DND-41 (cell line): ENCODE data around the gene ZMYND15.

Experiments
- ATAC-seq: fragments of 200-7000 bp; cut with Tn5 transposase; 3 replicates; pipeline ENCODE4 v1.9.1; 2021; ENCODE audit warnings: low read depth; ENCODE audit not compliant: insufficient read depth
- DNase-seq: peaks from one replicate; pipeline ENCODE4 v3.0.0-alpha.2; 2020
- H2AFZ ChIP-seq: 2 replicates; pipeline ENCODE4 v1.6.0; 2012; ENCODE audit warnings: low read depth, low read length
- H3K27ac ChIP-seq: 2 replicates; pipeline ENCODE4 v1.5.1; 2012; ENCODE audit warnings: low read length, inconsistent platforms
- H3K27me3 ChIP-seq: fragments of 200-600 bp; sonication (generic); 2 replicates; pipeline ENCODE4 v1.6.0; 2012; ENCODE audit warnings: low read length, mild to moderate bottlenecking, inconsistent platforms; ENCODE audit not compliant: insufficient read depth, poor library complexity
- H3K36me3 ChIP-seq: 2 replicates; pipeline ENCODE4 v1.5.1; 2012; ENCODE audit warnings: low read length, inconsistent platforms; ENCODE audit not compliant: insufficient read depth
- H3K4me1 ChIP-seq: 2 replicates; pipeline ENCODE4 v1.5.1; 2012; ENCODE audit warnings: mild to moderate bottlenecking, low read length; ENCODE audit not compliant: insufficient read depth
- H3K4me2 ChIP-seq: 2 replicates; pipeline ENCODE4 v1.6.0; 2012; ENCODE audit warnings: mild to moderate bottlenecking, moderate library complexity, low read length, inconsistent platforms; ENCODE audit not compliant: insufficient read depth
- H3K4me3 ChIP-seq, 2 experiments: fragments of 200-600 bp in 1 of 2; shearing (Covaris generic) in 1 of 2; 2 replicates each; pipeline ENCODE4 v1.5.1; 2012 to 2016; ENCODE audit warnings: inconsistent platforms in 2 of 2, low read length in 2 of 2, mild to moderate bottlenecking in 2 of 2, low read depth in 1 of 2, moderate library complexity in 1 of 2
- H3K79me2 ChIP-seq: 2 replicates; pipeline ENCODE4 v1.6.0; 2012; ENCODE audit warnings: low read length, inconsistent platforms; ENCODE audit not compliant: insufficient read depth
- H3K9ac ChIP-seq: 2 replicates; pipeline ENCODE4 v1.6.0; 2012; ENCODE audit warnings: low read depth, mild to moderate bottlenecking, inconsistent platforms, low read length, moderate library complexity
- H3K9me3 ChIP-seq: 2 replicates; pipeline ENCODE4 v1.5.1; 2012; ENCODE audit warnings: low read length, moderate library complexity, mild to moderate bottlenecking, inconsistent platforms; ENCODE audit not compliant: insufficient read depth, severe bottlenecking
- H4K20me1 ChIP-seq: 2 replicates; pipeline ENCODE4 v1.6.0; 2012; ENCODE audit warnings: low read length; ENCODE audit not compliant: insufficient read depth
- EZH2 ChIP-seq: IDR thresholded peaks from 3 replicates; pipeline ENCODE4 v1.6.1; 2012; ENCODE audit warnings: borderline replicate concordance, low read depth, mild to moderate bottlenecking, moderate library complexity, low read length, inconsistent platforms; ENCODE audit not compliant: severe bottlenecking
- TF ChIP-seq, protein P1 (sequence below): IDR thresholded peaks from 2 replicates; pipeline ENCODE4 v1.5.1; 2012; ENCODE audit warnings: borderline replicate concordance, low read length, moderate library complexity, mild to moderate bottlenecking; ENCODE audit not compliant: poor library complexity, severe bottlenecking; ENCODE audit errors: extremely low read depth

Gene ZMYND15

DNA sequence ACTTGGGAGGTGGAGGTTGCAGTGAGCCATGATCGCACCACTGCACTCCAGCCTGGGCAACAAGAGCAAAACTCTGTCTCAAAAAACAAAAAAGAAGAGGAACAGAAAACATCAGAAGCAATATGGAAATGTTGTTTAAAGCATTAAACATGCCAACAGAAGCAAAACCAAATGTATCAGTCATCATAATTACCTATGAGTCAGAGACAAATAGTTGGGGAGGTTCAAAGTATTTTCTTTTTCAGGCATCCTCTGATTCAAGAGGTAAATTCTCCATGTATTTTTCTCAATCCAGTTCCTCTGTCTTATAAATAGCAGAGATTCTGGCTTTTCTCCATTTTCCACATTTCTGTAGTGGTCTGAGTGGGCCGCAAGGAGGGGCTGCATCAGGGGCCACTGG is 30.0 kb downstream of the ZMYND15 start:
- H3K9ac ChIP-seq = no peak overlapping the region
- no peaks in the 10 kb centered on the region for H3K4me1 ChIP-seq
- H3K27me3 ChIP-seq = peaks cover 5% of the 10 kb centered on the region
- no peaks in the 10 kb centered on the region for H3K36me3 ChIP-seq
- no peaks in the 10 kb centered on the region for H4K20me1 ChIP-seq
- no peaks in the 10 kb centered on the region for H3K9me3 ChIP-seq
- DNase-seq = no peak
- TF ChIP-seq, protein P1, sequence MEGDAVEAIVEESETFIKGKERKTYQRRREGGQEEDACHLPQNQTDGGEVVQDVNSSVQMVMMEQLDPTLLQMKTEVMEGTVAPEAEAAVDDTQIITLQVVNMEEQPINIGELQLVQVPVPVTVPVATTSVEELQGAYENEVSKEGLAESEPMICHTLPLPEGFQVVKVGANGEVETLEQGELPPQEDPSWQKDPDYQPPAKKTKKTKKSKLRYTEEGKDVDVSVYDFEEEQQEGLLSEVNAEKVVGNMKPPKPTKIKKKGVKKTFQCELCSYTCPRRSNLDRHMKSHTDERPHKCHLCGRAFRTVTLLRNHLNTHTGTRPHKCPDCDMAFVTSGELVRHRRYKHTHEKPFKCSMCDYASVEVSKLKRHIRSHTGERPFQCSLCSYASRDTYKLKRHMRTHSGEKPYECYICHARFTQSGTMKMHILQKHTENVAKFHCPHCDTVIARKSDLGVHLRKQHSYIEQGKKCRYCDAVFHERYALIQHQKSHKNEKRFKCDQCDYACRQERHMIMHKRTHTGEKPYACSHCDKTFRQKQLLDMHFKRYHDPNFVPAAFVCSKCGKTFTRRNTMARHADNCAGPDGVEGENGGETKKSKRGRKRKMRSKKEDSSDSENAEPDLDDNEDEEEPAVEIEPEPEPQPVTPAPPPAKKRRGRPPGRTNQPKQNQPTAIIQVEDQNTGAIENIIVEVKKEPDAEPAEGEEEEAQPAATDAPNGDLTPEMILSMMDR = no peak
- no peaks in the 10 kb centered on the region for H3K79me2 ChIP-seq
- ATAC-seq = no peak
- no peak overlapping the region for H3K27ac ChIP-seq
- no peak overlapping the region for H3K4me3 ChIP-seq
- H2AFZ ChIP-seq = no peak overlapping the region
- H3K4me2 ChIP-seq = no peak overlapping the region

DNA sequence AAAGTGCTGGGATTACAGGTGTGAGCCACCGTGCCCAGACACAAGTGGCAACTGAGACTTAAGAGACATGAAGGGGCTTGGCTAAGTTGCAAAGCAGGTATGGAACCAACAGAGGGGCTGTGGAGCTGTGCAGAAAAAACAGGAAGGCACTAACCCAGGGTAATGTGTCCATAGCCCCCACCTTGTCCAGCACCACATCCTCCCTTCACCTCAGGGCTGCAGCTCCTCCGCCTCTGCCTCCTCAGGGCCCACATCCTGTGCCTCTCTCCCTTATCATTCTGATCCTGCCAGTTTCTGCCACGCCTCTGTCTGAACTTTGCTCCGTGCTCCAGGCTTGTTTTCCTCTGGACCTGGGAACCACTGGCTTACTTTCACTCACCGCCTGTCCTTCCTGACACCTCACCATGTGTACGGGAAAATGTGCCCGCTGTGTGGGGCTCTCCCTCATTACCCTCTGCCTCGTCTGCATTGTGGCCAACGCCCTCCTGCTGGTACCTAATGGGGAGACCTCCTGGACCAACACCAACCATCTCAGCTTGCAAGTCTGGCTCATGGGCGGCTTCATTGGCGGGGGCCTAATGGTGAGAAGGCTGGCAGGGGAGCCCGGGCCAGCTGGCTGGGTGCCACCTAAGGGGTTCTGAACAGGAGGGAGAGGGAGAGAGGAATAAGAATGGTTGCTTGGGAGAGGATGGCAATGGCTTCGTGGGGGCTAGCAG is 32.0 kb downstream of the ZMYND15 start, which contains the start of gene TM4SF5:
TM4SF5 (plus strand) TSS at position 368 of the 716 bp plus-strand sequence; CDS start at position 405, 37 bp downstream.
- H3K4me1 ChIP-seq = no peaks in the 10 kb centered on the region
- no peaks in the 10 kb centered on the region for H3K79me2 ChIP-seq
- H3K4me2 ChIP-seq = no peak within 1 kb of the TSS
- ATAC-seq (peak; percentile 83), DNase-seq (peak; percentile 41)
- H3K4me3 ChIP-seq = no peak within 1 kb of the TSS
- H2AFZ ChIP-seq = no peak within 1 kb of the TSS
- H3K27ac ChIP-seq = no peak within 1 kb of the TSS
- peaks cover 5% of the 10 kb centered on the region for H3K27me3 ChIP-seq
- H3K36me3 ChIP-seq = no peaks in the 10 kb centered on the region
- no peaks in the 10 kb centered on the region for H3K9me3 ChIP-seq
- no peak for TF ChIP-seq EZH2
- TF ChIP-seq, protein P1 = no peak
- no peaks in the 10 kb centered on the region for H4K20me1 ChIP-seq
- H3K9ac ChIP-seq = no peak within 1 kb of the TSS

DNA sequence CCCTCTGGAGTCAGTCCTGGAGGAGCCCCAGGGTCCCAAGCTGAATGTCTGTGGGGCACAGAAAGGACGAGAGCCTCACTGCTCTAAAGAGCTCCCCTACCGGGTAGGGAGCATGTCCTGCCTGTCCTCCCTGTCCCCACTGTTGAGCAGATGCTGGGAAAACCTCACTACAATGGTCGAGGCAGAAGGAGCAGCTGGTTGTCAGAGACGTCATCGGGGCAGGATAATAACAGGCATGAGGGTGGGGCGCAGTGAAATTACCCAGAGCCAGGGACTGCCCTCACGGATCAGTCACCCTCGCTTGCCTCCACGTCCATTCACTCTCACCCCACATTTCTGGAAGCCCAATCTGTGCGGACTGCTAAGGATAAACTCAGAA is 32.6 kb downstream of the ZMYND15 start:
- no peaks in the 10 kb centered on the region for H3K4me1 ChIP-seq
- DNase-seq = no peak

More for the DNA sequence above, 32.6 kb downstream of the ZMYND15 start:
- TF ChIP-seq EZH2 = no peak
- TF ChIP-seq, protein P1 = no peak
- no peaks in the 10 kb centered on the region for H3K9me3 ChIP-seq
- H3K27ac ChIP-seq = no peak overlapping the region
- no peaks in the 10 kb centered on the region for H3K36me3 ChIP-seq
- no peak overlapping the region for H3K9ac ChIP-seq
- no peak overlapping the region for H2AFZ ChIP-seq
- ATAC-seq = no peak
- no peaks in the 10 kb centered on the region for H4K20me1 ChIP-seq
- H3K27me3 ChIP-seq = peaks cover 5% of the 10 kb centered on the region
- no peaks in the 10 kb centered on the region for H3K79me2 ChIP-seq
- no peak overlapping the region for H3K4me2 ChIP-seq
- no peak overlapping the region for H3K4me3 ChIP-seq
